ENCODE measurements around the gene NRN1L. TPM values are rescaled to one million over a fixed set of nuclear protein-coding genes. Genes with fewer than 3 reads are reported as not detected.

Gene NRN1L
- total and polyA plus RNA-seq, 2 of the 4 experiments (the other 2 are of a cell fraction), result 0.27 TPM; not detected in 1

- peaks cover 61% of the 10 kb centered on the region for H4K20me1 ChIP-seq (ENCODE audit: insufficient read depth, low read length)
- no peak overlapping the region for H3K9ac ChIP-seq (ENCODE audit: low read depth, low read length)
- in situ Hi-C loops (cut with MboI; ENCODE audit: low sequenced_read_pairs), result no loop called here
- no peak overlapping the region for H2BK15ac ChIP-seq (ENCODE audit: low read depth, low read length)
- no peak overlapping the region for H3K56ac ChIP-seq (ENCODE audit: extremely low read depth, insufficient read depth, low read length)
- intact Hi-C loops (cut with micrococcal nuclease), result no loop called here
- H3K27me3 ChIP-seq (ENCODE audit: control insufficient read depth, insufficient read depth, low read length), result no peaks in the 10 kb centered on the region
- peaks cover 23% of the 10 kb centered on the region for H3K4me1 ChIP-seq (ENCODE audit: control insufficient read depth, insufficient read depth, low read length)
- no peak overlapping the region for H2AK5ac ChIP-seq (ENCODE audit: low read depth, low read length)
- CTCF ChIA-PET, result interaction anchor here (0.6 kb wide), 1 partner anchor 18 kb away, joined by 3 read pairs; no protein-coding TSS in a partner anchor
- peak overlapping the region; percentile 66 for H2BK5ac ChIP-seq (ENCODE audit: low read depth, low read length, poor library complexity, severe bottlenecking)
- H3K14ac ChIP-seq (replicated peaks; ENCODE audit: low read depth, low read length), result no peak overlapping the region
- 50% methylated on average over 3 of the region's 4 CpGs; no CpG with 5 or more reads in 1 of the 2 experiments for WGBS, 2 experiments (ENCODE audit: extremely low coverage in 2 of 2, insufficient read length in 1 of 2)
- no peak overlapping the region for H3K4me3 ChIP-seq (ENCODE audit: insufficient read depth, low read depth, low read length)
- dilution Hi-C loops (cut with HindIII; ENCODE audit: low sequenced_read_pairs, unreplicated experiment), result no loop called here
- H3K79me1 ChIP-seq (ENCODE audit: low read depth in 1 of 2, low read length in 2 of 2), result peaks cover 14 to 74% of the 10 kb centered on the region in 2 experiments
- H4K91ac ChIP-seq (ENCODE audit: insufficient read depth, low read depth, low read length), result no peak overlapping the region
- BruUV-seq (replicated peaks), result no TSS peak
- H3K23ac ChIP-seq (ENCODE audit: low read depth, low read length), result no peak overlapping the region
- no peak overlapping the region for H2BK20ac ChIP-seq (ENCODE audit: low read depth, low read length)
- no peak overlapping the region for H3K18ac ChIP-seq (ENCODE audit: low read depth, low read length)
- H3K9me1 ChIP-seq (ENCODE audit: insufficient read depth, low read length), result peaks cover 34% of the 10 kb centered on the region
- TF ChIP-seq RAD21 (IDR thresholded peaks at IDR 0.05; ENCODE audit: low read length) (no peak), BHLHE40 (IDR thresholded peaks at IDR 0.05; ENCODE audit: low read depth, low read length) (peak; percentile 69; the same call in 1 of the 2 replicates), ELK1 (IDR thresholded peaks at IDR 0.05; ENCODE audit: borderline replicate concordance, low read depth, low read length) (no peak), CEBPB (IDR thresholded peaks at IDR 0.05; ENCODE audit: low read depth, low read length) (no peak), RCOR1 (IDR thresholded peaks at IDR 0.05; ENCODE audit: insufficient replicate concordance, low read length) (no peak), USF2 (IDR thresholded peaks at IDR 0.05; ENCODE audit: low read depth, low read length) (no peak), FOS (IDR thresholded peaks at IDR 0.05; ENCODE audit: low read depth, low read length) (peak; percentile 99), MXI1 (IDR thresholded peaks at IDR 0.05; ENCODE audit: borderline replicate concordance, low read depth, low read length) (peak; percentile 63; the same call in 1 of the 2 replicates), MAZ (IDR thresholded peaks at IDR 0.05; ENCODE audit: borderline replicate concordance, low read depth, low read length) (no peak)
- H3K27ac ChIP-seq (ENCODE audit: insufficient read depth, low read length), result no peak overlapping the region
- H4K5ac ChIP-seq (ENCODE audit: low read depth, low read length), result no peak overlapping the region
- H2BK120ac ChIP-seq (ENCODE audit: low read depth, low read length), result no peak overlapping the region
- peak overlapping the region; percentile 48 for H2AFZ ChIP-seq (replicated peaks; ENCODE audit: low read length, poor library complexity)
- DNase-seq, result peak; percentile 93
- no peak overlapping the region for H3K4ac ChIP-seq (ENCODE audit: low read depth, low read length)
- no peak overlapping the region for H4K8ac ChIP-seq (ENCODE audit: low read depth in 2 of 2, low read length in 2 of 2)
- POLR2A ChIA-PET (ENCODE audit: unreplicated experiment), result no interaction called here
- peak; percentile 88 for ATAC-seq (ENCODE audit: low read depth)
- H3K36me3 ChIP-seq (ENCODE audit: control insufficient read depth, insufficient read depth, low read length), result peaks cover 11% of the 10 kb centered on the region
- H3K4me2 ChIP-seq (ENCODE audit: low read depth, low read length), result no peak overlapping the region
- no peak overlapping the region for H2AK9ac ChIP-seq (replicated peaks; ENCODE audit: low read depth, low read length, poor library complexity)
- no peaks in the 10 kb centered on the region for H3K9me3 ChIP-seq (ENCODE audit: control insufficient read depth, insufficient read depth, low read length)
Observed at GRCh38 chr16:67917852-67918236, 33.2 kb downstream of the NRN1L start.
